Left lung (tissue), 10 donors: ENCODE measurements around the gene RAP1A. TPM values are rescaled to one million over a fixed set of nuclear protein-coding genes. Genes with fewer than 3 reads are reported as not detected.
"Not testable (repeated sequence)": the region's sequence is repeated elsewhere in the genome, so short reads cannot be mapped to it uniquely, and the experiment has no call there.

Experiments
- ATAC-seq: fragments of 200-7000 bp; cut with Tn5 transposase; one replicate; pipeline ENCODE4 v1.9.1; 2020; ENCODE audit warnings: moderate library complexity
- DNase-seq, 4 donors: peaks; one replicate each; pipeline ENCODE4 v3.0.0-alpha.2; 2013 to 2020
- H3K27ac ChIP-seq, 2 donors: fragments of 200-600 bp; sonication (generic) in 1 of 2; one replicate each; pipeline versions ENCODE4 v1.5.0 to v1.8.0; 2020 to 2021
- H3K27me3 ChIP-seq, 2 donors: fragments of 200-600 bp; sonication (generic) in 1 of 2; one replicate each; pipeline versions ENCODE4 v1.5.0 to v1.8.0; 2020 to 2021
- H3K36me3 ChIP-seq, 2 donors: fragments of 200-600 bp; sonication (generic) in 1 of 2; one replicate each; pipeline versions ENCODE4 v1.5.0 to v1.8.0; 2020 to 2021
- H3K4me1 ChIP-seq, 2 donors: fragments of 200-600 bp; one replicate each; pipeline ENCODE4 v1.8.0; 2021
- H3K4me3 ChIP-seq, 2 donors: fragments of 200-600 bp; sonication (generic) in 1 of 2; one replicate each; pipeline versions ENCODE4 v1.5.0 to v1.8.0; 2020 to 2021; ENCODE audit warnings: mild to moderate bottlenecking in 1 of 2
- H3K9me3 ChIP-seq, 2 donors: fragments of 200-600 bp; sonication (generic) in 1 of 2; one replicate each; pipeline versions ENCODE4 v1.5.0 to v1.8.0; 2020 to 2021
- intact Hi-C, 2 donors: fragments of 100-400 bp; cut with DNase I; formaldehyde crosslinking; loops; one replicate each; pipeline versions ENCODE4 v1.11.2 to v1.14.2; 2022
- polyA plus RNA-seq, 6 donors: library from polyadenylated mRNA; unstranded; fragments of 120-200 nt; gene quantifications; one replicate each; pipeline ENCODE4 v1.2.1, GENCODE V29; 2013; ENCODE audit not compliant: insufficient read length in 6 of 6
- total RNA-seq, 2 donors: library from RNA; stranded (reverse); fragmentation: NEBNext Ultra II Directional; extraction: Animal tissue kit (Norgen Biotek cat#: 25700); gene quantifications; one replicate each; pipeline ENCODE4 v1.2.1, GENCODE V29; 2021
- TF ChIP-seq, protein P1 (sequence below), 2 donors: fragments of 200-600 bp; sonication (generic) in 1 of 2; IDR thresholded peaks; one replicate each; pipeline versions ENCODE4 v1.5.0 to v1.8.0; 2021; ENCODE audit warnings: antibody characterized with exemption in 2 of 2
- donor health status: DM: no; HTN: yes; CAD: no.
- donor health status: DM: no; HTN: no; CAD: no.

The RAP1A gene
- total and polyA plus RNA-seq, 8 donors = 68.2 to 121 (median 82.4) TPM

DNA sequence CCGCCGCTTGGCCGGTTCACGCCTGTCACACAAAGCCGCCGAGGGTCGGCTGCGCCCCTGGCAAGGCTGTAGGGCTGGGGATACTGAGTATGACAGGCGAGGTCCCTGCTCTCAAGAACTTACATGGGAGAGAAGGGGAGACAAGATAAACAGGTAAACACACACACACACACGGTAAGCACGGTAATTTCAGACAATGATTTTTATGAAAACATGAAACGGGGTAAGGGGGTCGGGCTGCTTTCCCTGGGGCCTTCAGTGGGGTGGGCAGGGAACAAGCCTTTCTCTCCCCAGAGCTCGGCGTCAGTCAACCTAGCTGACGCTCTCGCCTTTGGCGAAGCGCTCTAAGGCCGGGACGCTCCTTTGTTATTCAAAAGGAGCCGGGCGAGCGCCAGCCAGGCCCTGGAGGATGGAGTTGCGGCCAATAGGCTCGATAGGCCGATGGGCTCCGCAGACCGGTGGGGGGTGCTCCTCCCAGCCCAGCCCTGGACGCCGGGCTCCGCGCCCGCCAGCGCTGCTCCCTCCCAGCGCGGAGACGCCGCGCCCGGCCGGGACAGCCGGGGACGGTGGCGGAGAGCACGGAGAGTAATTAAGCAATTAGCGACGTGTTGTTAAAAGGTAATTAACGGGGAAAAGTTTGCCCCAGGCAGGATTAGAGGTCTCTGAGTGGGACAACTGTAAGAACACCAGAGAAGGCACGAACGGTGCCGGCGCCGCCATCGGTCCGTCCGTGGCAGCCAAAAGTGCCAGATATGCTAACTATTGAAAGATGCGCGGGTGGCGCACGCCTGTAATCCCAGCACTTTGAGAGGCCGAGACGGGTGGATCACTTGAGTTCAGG lies 120.6 kb downstream of the RAP1A start:
- intact Hi-C loops = no loop called here
- TF ChIP-seq, protein P1, sequence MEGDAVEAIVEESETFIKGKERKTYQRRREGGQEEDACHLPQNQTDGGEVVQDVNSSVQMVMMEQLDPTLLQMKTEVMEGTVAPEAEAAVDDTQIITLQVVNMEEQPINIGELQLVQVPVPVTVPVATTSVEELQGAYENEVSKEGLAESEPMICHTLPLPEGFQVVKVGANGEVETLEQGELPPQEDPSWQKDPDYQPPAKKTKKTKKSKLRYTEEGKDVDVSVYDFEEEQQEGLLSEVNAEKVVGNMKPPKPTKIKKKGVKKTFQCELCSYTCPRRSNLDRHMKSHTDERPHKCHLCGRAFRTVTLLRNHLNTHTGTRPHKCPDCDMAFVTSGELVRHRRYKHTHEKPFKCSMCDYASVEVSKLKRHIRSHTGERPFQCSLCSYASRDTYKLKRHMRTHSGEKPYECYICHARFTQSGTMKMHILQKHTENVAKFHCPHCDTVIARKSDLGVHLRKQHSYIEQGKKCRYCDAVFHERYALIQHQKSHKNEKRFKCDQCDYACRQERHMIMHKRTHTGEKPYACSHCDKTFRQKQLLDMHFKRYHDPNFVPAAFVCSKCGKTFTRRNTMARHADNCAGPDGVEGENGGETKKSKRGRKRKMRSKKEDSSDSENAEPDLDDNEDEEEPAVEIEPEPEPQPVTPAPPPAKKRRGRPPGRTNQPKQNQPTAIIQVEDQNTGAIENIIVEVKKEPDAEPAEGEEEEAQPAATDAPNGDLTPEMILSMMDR (IDR thresholded peaks at IDR 0.05) = no peak
- H3K36me3 ChIP-seq = no peaks in the 10 kb centered on the region
- H3K4me3 ChIP-seq = peak overlapping the region; percentile 36 to 73
- DNase-seq (peak in 2 of 4 donors; percentile 55 to 90), ATAC-seq (peak; percentile 53)
- no peaks in the 10 kb centered on the region for H3K9me3 ChIP-seq
- H3K27ac ChIP-seq = peak overlapping the region; percentile 85 to 95
- peaks cover 0 to 26% of the 10 kb centered on the region in 2 donors for H3K27me3 ChIP-seq
- H3K4me1 ChIP-seq = peaks cover 5 to 53% of the 10 kb centered on the region in 2 donors

DNA sequence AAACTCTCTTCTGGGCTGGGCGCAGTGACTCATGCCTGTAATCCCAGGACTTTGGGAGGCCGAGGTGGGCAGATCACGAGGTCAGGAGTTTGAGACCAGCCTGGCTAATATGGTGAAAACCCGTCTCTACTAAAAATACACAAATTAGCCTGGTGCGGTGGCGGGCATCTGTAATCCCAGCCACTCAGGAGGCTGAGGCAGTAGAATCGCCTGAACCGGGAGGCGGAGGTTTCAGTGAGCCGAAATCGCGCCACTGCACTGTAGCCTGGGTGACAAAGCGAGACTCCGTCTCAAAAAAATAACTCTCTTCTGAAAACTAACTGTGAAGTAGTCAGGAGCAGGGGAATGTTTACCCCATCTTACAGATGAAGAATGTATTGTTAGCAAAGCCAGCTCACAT lies 122.7 kb downstream of the RAP1A start:
- H3K36me3 ChIP-seq, ATAC-seq, H3K27ac ChIP-seq, DNase-seq, H3K9me3 ChIP-seq, intact Hi-C loops, H3K4me3 ChIP-seq: not testable (repeated sequence)
- peaks cover 1 to 32% of the 10 kb centered on the region in 2 donors for H3K4me1 ChIP-seq
- peaks cover 0 to 26% of the 10 kb centered on the region in 2 donors for H3K27me3 ChIP-seq

DNA sequence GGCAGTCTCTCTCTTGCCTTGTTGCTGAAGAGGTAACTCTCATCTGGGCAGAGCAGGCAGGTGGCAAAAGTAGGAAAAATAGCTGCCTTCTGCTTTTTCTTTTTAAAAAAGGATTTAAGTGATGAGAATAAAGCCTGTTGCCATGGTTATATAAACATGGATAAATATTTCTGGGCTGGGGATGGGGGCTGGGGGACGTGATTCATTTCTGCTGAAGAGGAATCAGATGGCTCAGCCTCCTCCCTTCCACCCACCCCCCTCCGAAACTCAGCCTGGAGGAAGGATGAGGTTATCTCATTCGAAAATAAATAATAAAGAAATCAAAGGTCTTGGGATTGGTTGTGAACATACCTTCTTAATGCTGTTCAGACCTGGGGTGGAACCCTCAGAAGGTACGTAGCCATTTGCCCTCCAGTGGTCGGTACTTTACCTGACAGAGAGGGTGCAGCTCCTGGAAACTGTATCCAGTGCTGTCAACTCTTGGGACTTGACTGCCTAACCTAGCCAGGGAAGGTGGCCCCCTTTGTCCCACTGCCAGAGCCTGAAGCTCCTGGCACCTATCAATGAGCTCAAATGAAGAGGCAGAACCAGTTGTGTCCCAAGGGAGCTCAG lies 123.5 kb downstream of the RAP1A start:
- peaks cover 0 to 26% of the 10 kb centered on the region in 2 donors for H3K27me3 ChIP-seq
- peaks cover 0 to 24% of the 10 kb centered on the region in 2 donors for H3K4me1 ChIP-seq
- intact Hi-C loops = no loop called here
- DNase-seq (no peak), ATAC-seq (no peak)
- H3K27ac ChIP-seq = no peak overlapping the region
- TF ChIP-seq, protein P1 (IDR thresholded peaks at IDR 0.05) = no peak
- H3K4me3 ChIP-seq = no peak overlapping the region
- H3K36me3 ChIP-seq = no peaks in the 10 kb centered on the region
- H3K9me3 ChIP-seq = no peaks in the 10 kb centered on the region

DNA sequence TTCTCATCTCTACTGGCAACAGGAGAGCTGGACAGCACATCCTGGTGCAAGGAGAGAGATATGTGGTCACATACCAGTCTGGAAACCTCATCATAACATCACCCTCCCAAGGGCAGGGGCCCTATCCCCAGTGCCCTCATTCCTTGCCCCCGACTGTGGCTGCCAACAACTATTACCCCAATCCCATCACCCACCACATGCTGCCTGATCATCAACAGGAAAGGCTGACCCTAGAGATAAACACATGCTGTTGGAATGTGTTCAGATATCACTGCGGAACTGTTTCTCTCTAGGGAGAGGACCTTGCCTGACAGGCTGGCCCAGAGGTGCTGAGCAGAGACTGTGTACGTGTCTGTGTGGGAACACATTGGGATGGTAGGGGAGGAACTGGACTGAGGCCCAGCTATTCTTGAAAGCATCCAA lies 124.1 kb downstream of the RAP1A start:
- no peak for ATAC-seq
- H3K27ac ChIP-seq = no peak overlapping the region
- intact Hi-C loops = no loop called here

DNA sequence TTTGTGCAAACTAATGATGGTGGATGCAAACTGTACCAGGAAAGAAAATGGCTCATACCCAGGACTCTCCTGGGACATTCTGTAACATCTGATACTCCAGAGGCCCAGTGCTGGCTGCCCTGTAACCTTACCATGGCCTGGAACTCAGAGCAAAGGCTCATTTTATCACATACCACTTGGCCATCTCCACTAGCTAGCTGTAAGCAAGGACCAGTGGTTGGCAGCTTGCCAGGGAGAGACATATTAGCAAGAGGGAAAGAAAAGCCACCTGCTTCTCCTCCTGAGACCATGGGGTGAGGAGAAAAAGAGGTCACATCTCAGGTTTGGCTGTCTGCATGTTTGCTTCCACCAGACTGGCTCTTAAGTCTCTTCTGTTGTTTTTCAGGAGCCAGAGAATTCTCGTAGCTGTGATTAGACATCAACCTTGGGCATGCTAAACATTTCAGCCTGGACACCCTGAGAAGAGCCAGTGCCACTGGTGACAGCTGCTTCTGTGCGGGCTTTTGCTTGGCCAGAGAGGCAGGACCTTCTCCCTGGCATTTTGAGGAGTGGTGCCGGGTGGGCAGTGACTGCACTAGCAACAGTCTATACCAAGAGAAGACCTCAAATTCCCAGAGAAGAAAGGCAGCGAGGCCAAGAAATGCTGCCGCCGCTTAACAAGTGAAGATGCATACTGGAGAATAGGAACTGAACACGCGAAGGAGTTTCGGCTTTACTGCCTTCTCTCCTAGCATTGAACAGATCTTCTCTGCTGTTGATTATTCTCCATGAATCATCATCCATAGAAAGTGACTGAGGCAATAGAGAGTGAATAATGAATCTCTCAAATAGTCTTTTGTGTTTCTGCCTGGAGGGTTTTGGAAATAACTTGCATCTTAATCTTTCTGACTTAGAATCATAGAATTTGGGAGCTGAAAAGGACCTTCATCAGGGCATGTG lies 126.4 kb downstream of the RAP1A start:
- Histone ChIP-seq H3K4me1 (no peaks in the 10 kb centered on the region), H3K27ac (no peak overlapping the region), H3K4me3 (no peak overlapping the region), H3K9me3 (no peaks in the 10 kb centered on the region), H3K27me3 (peaks cover 0 to 15% of the 10 kb centered on the region in 2 donors), H3K36me3 (no peaks in the 10 kb centered on the region)
- intact Hi-C loops = no loop called here
- ATAC-seq = no peak
- TF ChIP-seq, protein P1 (IDR thresholded peaks at IDR 0.05) = no peak
- no peak for DNase-seq

More for the DNA sequence above, 124.1 kb downstream of the RAP1A start:
- Histone ChIP-seq H3K9me3 (no peaks in the 10 kb centered on the region), H3K27me3 (peaks cover 0 to 26% of the 10 kb centered on the region in 2 donors), H3K4me3 (no peak overlapping the region), H3K4me1 (peaks cover 0 to 18% of the 10 kb centered on the region in 2 donors), H3K36me3 (no peaks in the 10 kb centered on the region)
- TF ChIP-seq, protein P1 (IDR thresholded peaks at IDR 0.05) = no peak
- no peak for DNase-seq
